Left forelimb (tissue), 1 donor: ENCODE data around the gene GABRG3.

Experiments
- DNase-seq: peaks from one replicate; pipeline ENCODE4 v3.0.0-alpha.2; 2018; ENCODE audit warnings: low spot score

The GABRG3 gene

GRCh38 chr15:27101982-27102381 lies 131.0 kb downstream of the GABRG3 start:
- no peak for DNase-seq

GRCh38 chr15:27111323-27111722 lies 140.3 kb downstream of the GABRG3 start:
- DNase-seq, result no peak

- DNase-seq, result no peak
Observed at GRCh38 chr15:27114473-27114872, 143.5 kb downstream of the GABRG3 start.

- no peak for DNase-seq
Observed at GRCh38 chr15:27119695-27120266, 148.8 kb downstream of the GABRG3 start.

- DNase-seq, result no peak
Observed at GRCh38 chr15:27121672-27122071, 150.7 kb downstream of the GABRG3 start.

GRCh38 chr15:27123291-27123690 lies 152.3 kb downstream of the GABRG3 start:
- no peak for DNase-seq

- DNase-seq, result no peak
Observed at GRCh38 chr15:27123808-27124207, 152.8 kb downstream of the GABRG3 start.

- no peak for DNase-seq
Observed at GRCh38 chr15:27124287-27124871, 153.4 kb downstream of the GABRG3 start.

GRCh38 chr15:27125185-27125584 lies 154.2 kb downstream of the GABRG3 start:
- DNase-seq, result no peak

GRCh38 chr15:27126449-27126848 lies 155.5 kb downstream of the GABRG3 start:
- DNase-seq, result no peak

GRCh38 chr15:27127815-27128570 lies 157.0 kb downstream of the GABRG3 start:
- no peak for DNase-seq

- DNase-seq, result no peak
Observed at GRCh38 chr15:27133249-27133648, 162.3 kb downstream of the GABRG3 start.

- DNase-seq, result no peak
Observed at GRCh38 chr15:27134481-27134880, 163.5 kb downstream of the GABRG3 start.

GRCh38 chr15:27135151-27135550 lies 164.2 kb downstream of the GABRG3 start:
- DNase-seq, result no peak

GRCh38 chr15:27137127-27137526 lies 166.1 kb downstream of the GABRG3 start:
- DNase-seq, result no peak

- no peak for DNase-seq
Observed at GRCh38 chr15:27165590-27165989, 194.6 kb downstream of the GABRG3 start.

GRCh38 chr15:27166917-27167316 lies 195.9 kb downstream of the GABRG3 start:
- no peak for DNase-seq

- DNase-seq, result no peak
Observed at GRCh38 chr15:27167738-27168137, 196.8 kb downstream of the GABRG3 start.

- no peak for DNase-seq
Observed at GRCh38 chr15:27170851-27171250, 199.9 kb downstream of the GABRG3 start.

GRCh38 chr15:27172821-27173220 lies 201.8 kb downstream of the GABRG3 start:
- no peak for DNase-seq

GRCh38 chr15:27175472-27176153 lies 204.6 kb downstream of the GABRG3 start:
- no peak for DNase-seq

GRCh38 chr15:27176785-27177406 lies 205.9 kb downstream of the GABRG3 start:
- DNase-seq, result no peak
